NCI-H69 (cell line): ENCODE results near the gene GALK1.

ENCODE experiments used
- DNase-seq: peaks from one replicate; lab custom pipeline; 2025; lab: John Stamatoyannopoulos, UW

Gene GALK1

GRCh38 chr17:75783803-75784472, 18.9 kb upstream of the GALK1 start:
- no peak for DNase-seq

- DNase-seq: peak; percentile 67
Observed at GRCh38 chr17:75783069-75783783, 18.2 kb upstream of the GALK1 start.

GRCh38 chr17:75779987-75780889, 15.2 kb upstream of the GALK1 start:
- no peak for DNase-seq

- peak; percentile 100 for DNase-seq
Observed at GRCh38 chr17:75779250-75779986, 14.4 kb upstream of the GALK1 start.

- no peak for DNase-seq
Observed at GRCh38 chr17:75778861-75779249, 13.9 kb upstream of the GALK1 start.

GRCh38 chr17:75778066-75778860, 13.3 kb upstream of the GALK1 start:
- peak; percentile 72 for DNase-seq

GRCh38 chr17:75777296-75777922, 12.4 kb upstream of the GALK1 start:
- no peak for DNase-seq

- peak; percentile 38 for DNase-seq
Observed at GRCh38 chr17:75776386-75777295, 11.6 kb upstream of the GALK1 start.

- peak; percentile 52 for DNase-seq
Observed at GRCh38 chr17:75774991-75775668, 10.1 kb upstream of the GALK1 start.

- DNase-seq: no peak
Observed at GRCh38 chr17:75774471-75774990, 9.5 kb upstream of the GALK1 start.

GRCh38 chr17:75773808-75774470, 8.9 kb upstream of the GALK1 start:
- DNase-seq: no peak

GRCh38 chr17:75773121-75773807, 8.3 kb upstream of the GALK1 start:
- no peak for DNase-seq

- DNase-seq: no peak
Observed at GRCh38 chr17:75771334-75772281, 6.6 kb upstream of the GALK1 start.

GRCh38 chr17:75769536-75769935, 4.5 kb upstream of the GALK1 start:
- DNase-seq: peak; percentile 73

- DNase-seq: no peak
Observed at GRCh38 chr17:75767881-75768280, 2.9 kb upstream of the GALK1 start.

- no peak for DNase-seq
Observed at GRCh38 chr17:75765981-75766380, 989 bp upstream of the GALK1 start.

- peak; percentile 60 for DNase-seq
Observed at GRCh38 chr17:75764417-75764710, 628 bp downstream of the GALK1 start.
